GM13977 (cell line): Measurements from ENCODE around the gene ARL4A.

ENCODE experiments used
- DNase-seq: peaks from one replicate; pipeline ENCODE4 v3.0.0; 2012; ENCODE audit warnings: low spot score
- CTCF ChIP-seq: IDR thresholded peaks from 2 replicates; pipeline ENCODE4 v1.5.1; 2012; ENCODE audit warnings: mild to moderate bottlenecking, control low read depth; ENCODE audit not compliant: insufficient read depth; ENCODE audit errors: extremely low read depth, missing control alignments
- in situ Hi-C: fragments of 300-500 bp; cut with MboI; formaldehyde crosslinking; loops from one replicate; pipeline ENCODE4 v1.12.0; 2022; ENCODE audit warnings: low sequenced_read_pairs, low pct_unique_long_range_greater_than_20kb, mixed read lengths, inconsistent platforms; ENCODE audit not compliant: unreplicated experiment

Gene ARL4A

GRCh38 chr7:12692479-12693259 is 5.2 kb downstream of the ARL4A start:
- no peak for DNase-seq
- in situ Hi-C loops: no loop called here
- no peak for TF ChIP-seq CTCF

DNA sequence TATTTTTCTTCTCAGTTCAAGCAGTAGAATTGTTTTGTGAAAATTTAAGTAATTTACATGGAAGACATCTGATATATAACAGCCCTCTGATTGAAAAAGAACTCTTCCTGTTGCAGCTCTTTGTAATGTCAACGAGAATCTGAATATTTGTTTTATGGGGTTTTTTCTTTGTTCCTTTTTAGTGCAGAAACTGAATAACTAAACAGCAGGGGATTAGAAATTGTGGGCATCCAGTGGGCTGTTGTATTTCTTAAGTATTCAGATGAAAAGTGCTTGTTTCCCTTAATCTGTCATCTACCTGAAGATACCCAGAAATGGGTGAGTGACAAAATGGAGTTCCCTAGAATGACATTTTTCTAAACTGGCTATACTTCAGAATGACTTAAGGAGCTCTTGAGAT is 7.4 kb downstream of the ARL4A start:
- in situ Hi-C loops: no loop called here
- no peak for DNase-seq
- no peak for TF ChIP-seq CTCF

- TF ChIP-seq CTCF: no peak
- in situ Hi-C loops: no loop called here
- DNase-seq: no peak
Observed at GRCh38 chr7:12695965-12696364, 8.5 kb downstream of the ARL4A start.

DNA sequence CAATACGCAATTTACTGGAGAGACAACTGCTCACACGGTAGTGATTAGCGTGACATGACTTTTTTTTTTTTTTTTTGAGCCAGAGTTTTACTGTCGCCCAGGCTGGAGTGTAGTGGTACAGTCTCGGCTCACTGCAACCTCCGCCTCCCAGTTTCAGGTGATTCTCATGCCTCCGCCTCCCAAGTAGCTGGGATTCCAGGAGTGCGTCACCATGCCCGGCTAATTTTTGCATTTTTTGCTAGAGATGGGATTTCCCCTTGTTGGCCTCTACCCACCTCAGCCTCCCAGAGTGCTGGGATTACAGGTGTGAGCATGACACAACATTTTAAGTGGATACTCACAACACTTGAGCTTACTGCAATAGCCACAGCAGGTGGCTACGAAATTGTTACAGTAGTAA is 11.9 kb downstream of the ARL4A start:
- in situ Hi-C loops: no loop called here
- TF ChIP-seq CTCF: no peak
- no peak for DNase-seq

- DNase-seq: no peak
- TF ChIP-seq CTCF: no peak
- in situ Hi-C loops: no loop called here
Observed at GRCh38 chr7:12701433-12701832, 14.0 kb downstream of the ARL4A start.

GRCh38 chr7:12703881-12704280 is 16.4 kb downstream of the ARL4A start:
- in situ Hi-C loops: no loop called here

More at GRCh38 chr7:12703881-12704280, 16.4 kb downstream of the ARL4A start:
- DNase-seq: no peak
- TF ChIP-seq CTCF: no peak
